Heart left ventricle (tissue), 16 donors: ENCODE results near the gene SDF2L1. TPM values are rescaled to one million over a fixed set of nuclear protein-coding genes. Genes with fewer than 3 reads are reported as not detected.

Experiments used
- ATAC-seq, 4 donors: fragments of 200-7000 bp; cut with Tn5 transposase; one replicate each; pipeline ENCODE4 v1.9.1; 2020 to 2022; ENCODE audit warnings: moderate library complexity in 4 of 4, mild to moderate bottlenecking in 3 of 4, moderate number of reproducible peaks in 1 of 4
- DNase-seq, 5 donors: peaks; one replicate each; pipeline ENCODE4 v3.0.0-alpha.2; 2020
- H3K27ac ChIP-seq, 12 donors: fragments of 200-600 bp; sonication (generic) in 4 of 12; one replicate each; pipeline versions ENCODE4 v1.5.0 to v1.8.0; 2016 to 2022; ENCODE audit warnings: mild to moderate bottlenecking in 2 of 12
- H3K27me3 ChIP-seq, 9 donors: fragments of 200-600 bp; sonication (generic) in 2 of 9; one replicate each; pipeline versions ENCODE4 v1.5.1 to v1.8.0; 2016 to 2022; ENCODE audit warnings: mild to moderate bottlenecking in 3 of 9
- H3K36me3 ChIP-seq, 9 donors: fragments of 200-600 bp; sonication (generic) in 2 of 9; one replicate each; pipeline versions ENCODE4 v1.5.0 to v1.8.0; 2018 to 2022; ENCODE audit warnings: mild to moderate bottlenecking in 2 of 9
- H3K4me1 ChIP-seq, 12 donors: fragments of 200-600 bp; sonication (generic) in 4 of 12; one replicate each; pipeline versions ENCODE4 v1.5.0 to v1.8.0; 2016 to 2022; ENCODE audit warnings: mild to moderate bottlenecking in 3 of 12
- H3K4me3 ChIP-seq, 12 donors: fragments of 200-600 bp; sonication (generic) in 4 of 12; one replicate each; pipeline versions ENCODE4 v1.5.0 to v1.8.0; 2017 to 2022; ENCODE audit warnings: mild to moderate bottlenecking in 9 of 12, moderate library complexity in 4 of 12
- H3K9me3 ChIP-seq, 12 donors: fragments of 200-600 bp; sonication (generic) in 4 of 12; one replicate each; pipeline versions ENCODE4 v1.5.0 to v1.8.0; 2016 to 2022; ENCODE audit warnings: mild to moderate bottlenecking in 1 of 12
- CTCF ChIP-seq, 12 donors: fragments of 200-600 bp; sonication (generic) in 4 of 12; IDR thresholded peaks; one replicate each; pipeline versions ENCODE4 v1.5.0 to v1.8.0; 2018 to 2022; ENCODE audit warnings: antibody characterized with exemption in 12 of 12, mild to moderate bottlenecking in 5 of 12
- POLR2A ChIP-seq, 2 donors: fragments of 450-650 bp; IDR thresholded peaks; one replicate each; pipeline ENCODE4 v1.6.1; 2017; ENCODE audit warnings: antibody characterized with exemption in 2 of 2, mild to moderate bottlenecking in 2 of 2, moderate library complexity in 2 of 2
- WGBS, 4 donors: extraction: QIAGEN DNeasy Blood & Tissue Kit in 2 of 4; methylation state at CpG; one replicate each; pipeline versions ENCODE4 v1.1.5 to v1.1.7; 2013 to 2018; 5-methylcytosine and 5-hydroxymethylcytosine counted together
- intact Hi-C, 10 donors: fragments of 100-400 bp; cut with DNase I; formaldehyde crosslinking; loops; one replicate each; pipeline versions ENCODE4 v1.11.1 to v1.14.2; 2022
- polyA plus RNA-seq, 2 donors: library from polyadenylated mRNA; stranded (reverse); fragments of 200-250 nt; gene quantifications; one replicate each; pipeline ENCODE4 v1.2.3, GENCODE V29; 2013
- total RNA-seq, 9 donors: library from RNA; depleted of rRNA in 2 of 9; stranded (reverse); fragments of >200 nt in 2 of 9; fragmentation: NEBNext Ultra II Directional in 3 of 9; extraction: Animal tissue kit (Norgen Biotek cat#: 25700) in 3 of 9; gene quantifications; one replicate each; pipeline versions ENCODE4 v1.1.0 to v1.2.4, GENCODE V29; 2016 to 2023
- donor health status: ischemic (EF 13 %, LVEDD 7.1; RV severe dilation, severe dysfunction).
- donor health status: healthy with polysubstance abuse.
- donor health status: DM: no; HTN: yes; CAD: no.
- donor health status: DM: no; HTN: no; CAD: no.
- donor health status: ischemic (EF 25% LVEDD 6.9; RV normal size, moderate dysfunction).
- donor health status: ischemic (EF 25% LVEDD 5.7; RV mildly dilated, moderate dysfunction).
- donor health status: healthy.
- donor health status: DM: yes; HTN: yes; CAD: no.
- donor health status: ischemic (EF 35%, LVEDD 5.7; RV mildly dilated, moderate dysfunction).
- donor health status: nonischemic (EF 11% LVEDD 7.7; RV severe dilation, severe dysfunction).
- donor health status: DM: yes; HTN: yes; CAD: no.
- donor health status: PGD.
- donor health status: ischemic (EF 29% LVEDD 5.4; RV normal size, mild dysfunction).
- donor health status: nonischemic (EF 23%, LVEDD 6.1; RV moderate dilation, normal function).

Gene SDF2L1
- total and polyA plus RNA-seq, 11 donors, result 14.1 to 226 (median 24.5) TPM

GRCh38 chr22:21665047-21665851 lies 23.1 kb downstream of the SDF2L1 start:
- H3K9me3 ChIP-seq, result no peaks in the 10 kb centered on the region
- H3K27me3 ChIP-seq, result no peaks in the 10 kb centered on the region
- intact Hi-C loops, result no loop called here
- TF ChIP-seq POLR2A (IDR thresholded peaks at IDR 0.05), result no peak
- no peak for TF ChIP-seq CTCF (IDR thresholded peaks at IDR 0.05)
- DNase-seq (no peak), ATAC-seq (peak in 1 of 4 donors; percentile 10)
- 73 to 78% (median 74%) methylated on average over 26 of the region's 26 CpGs for WGBS, 4 donors
- H3K27ac ChIP-seq, result peak overlapping the region; percentile 72 to 98 (median 92)
- peaks cover 0 to 13% (median 6%) of the 10 kb centered on the region in 9 donors for H3K36me3 ChIP-seq
- H3K4me3 ChIP-seq, result peak overlapping the region; percentile 42 to 97 (median 68)
- H3K4me1 ChIP-seq, result peaks cover 0 to 21% (median 7%) of the 10 kb centered on the region in 12 donors

- DNase-seq (no peak), ATAC-seq (no peak)
- Histone ChIP-seq H3K27me3 (no peaks in the 10 kb centered on the region), H3K9me3 (no peaks in the 10 kb centered on the region), H3K4me1 (peaks cover 0 to 32% (median 10%) of the 10 kb centered on the region in 12 donors), H3K27ac (peak overlapping the region in 7 of 12 donors; percentile 82 to 97 (median 92)), H3K36me3 (peaks cover 0 to 29% (median 21%) of the 10 kb centered on the region in 9 donors), H3K4me3 (peak overlapping the region; percentile 42 to 97 (median 68))
- no peak for TF ChIP-seq POLR2A (IDR thresholded peaks at IDR 0.05)
- TF ChIP-seq CTCF (IDR thresholded peaks at IDR 0.05), result no peak
- 51 to 61% (median 56%) methylated on average over 16 of the region's 16 CpGs for WGBS, 4 donors
- intact Hi-C loops, result no loop called here
Measured at GRCh38 chr22:21666786-21667185, 24.7 kb downstream of the SDF2L1 start.

GRCh38 chr22:21669026-21669425 lies 26.9 kb downstream of the SDF2L1 start:
- H3K9me3 ChIP-seq, result no peaks in the 10 kb centered on the region
- peaks cover 0 to 51% (median 43%) of the 10 kb centered on the region in 9 donors for H3K36me3 ChIP-seq
- no peak overlapping the region for H3K4me3 ChIP-seq
- no peak for TF ChIP-seq POLR2A (IDR thresholded peaks at IDR 0.05)
- intact Hi-C loops, result no loop called here
- H3K27me3 ChIP-seq, result no peaks in the 10 kb centered on the region
- no peak for ATAC-seq
- no peak for DNase-seq
- WGBS, 4 donors, result 90 to 95% (median 93%) methylated on average over 8 to 9 of the region's 9 CpGs
- H3K27ac ChIP-seq, result no peak overlapping the region
- peaks cover 0 to 32% (median 10%) of the 10 kb centered on the region in 12 donors for H3K4me1 ChIP-seq

- Histone ChIP-seq H3K4me3 (no peak overlapping the region), H3K4me1 (peaks cover 0 to 18% (median 2%) of the 10 kb centered on the region in 12 donors), H3K27ac (no peak overlapping the region), H3K27me3 (no peaks in the 10 kb centered on the region), H3K36me3 (peaks cover 4 to 71% (median 64%) of the 10 kb centered on the region in 9 donors), H3K9me3 (no peaks in the 10 kb centered on the region)
- DNase-seq (no peak), ATAC-seq (no peak)
- TF ChIP-seq POLR2A (IDR thresholded peaks at IDR 0.05) (no peak), CTCF (IDR thresholded peaks at IDR 0.05) (no peak)
- intact Hi-C loops, result no loop called here
- WGBS, 4 donors, result 85 to 89% (median 87%) methylated on average over 6 of the region's 6 CpGs
Measured at GRCh38 chr22:21672107-21672629, 30.1 kb downstream of the SDF2L1 start.
